ENCODE data around the gene CADPS. TPM values are rescaled to one million over a fixed set of nuclear protein-coding genes. Genes with fewer than 3 reads are reported as not detected.

The CADPS gene
- total and polyA plus RNA-seq, 9 of the 15 experiments (the other 6 are each of a cell fraction or from before 2014, with no cell fraction given) = not detected

- TF ChIP-seq VEZF1 (CRISPR knock-in tag; IDR thresholded peaks at IDR 0.05) (no peak), GATAD2B (IDR thresholded peaks at IDR 0.05; ENCODE audit: borderline replicate concordance) (no peak), SAFB2 (IDR thresholded peaks at IDR 0.05; ENCODE audit: borderline replicate concordance, low read depth, low read length, severe bottlenecking) (no peak)
These were observed 97.5 kb downstream of the CADPS start (continued) for GRCh38 chr3:62777674-62778073.

- H3K9ac ChIP-seq (ENCODE audit: insufficient read depth in 1 of 2, low read depth in 2 of 2, low read length in 2 of 2) = no peak overlapping the region
- no peaks in the 10 kb centered on the region for H3K36me3 ChIP-seq (ENCODE audit: control insufficient read depth, insufficient read depth, low read length)
- no peaks in the 10 kb centered on the region for H3K27me3 ChIP-seq (ENCODE audit: control insufficient read depth in 2 of 2, insufficient read depth in 2 of 2, low read length in 2 of 2)
- DNase-seq (ENCODE audit: extremely low read depth in 1 of 4, low spot score in 3 of 4) (no peak), FAIRE-seq (no peak), ATAC-seq (no peak)
- no peak overlapping the region for H2AFZ ChIP-seq (ENCODE audit: low read depth, low read length)
- H3K4me3 ChIP-seq = no peak overlapping the region
- 0% methylated on average over 2 of the region's 3 CpGs for WGBS (ENCODE audit: insufficient coverage, low coverage, missing lambda C conversion rate)
- intact Hi-C loops (cut with micrococcal nuclease) = no loop called here
- CTCF ChIA-PET (ENCODE audit: low intra/inter-chr PET ratio) = no interaction called here
- in situ Hi-C loops (cut with MboI) = no loop called here
- H3K4me1 ChIP-seq (replicated peaks in 1 of 2; ENCODE audit: control insufficient read depth in 2 of 2, insufficient read depth in 2 of 2, low read length in 2 of 2) = no peaks in the 10 kb centered on the region
- no peak overlapping the region for H3K27ac ChIP-seq (ENCODE audit: extremely low read depth, low read depth, low read length)
- H3K79me2 ChIP-seq (ENCODE audit: control insufficient read depth, insufficient read depth, low read length) = no peaks in the 10 kb centered on the region
- no TSS peak for BruUV-seq (replicated peaks)
- H4K20me1 ChIP-seq (replicated peaks; ENCODE audit: control insufficient read depth, insufficient read depth, low read length) = no peaks in the 10 kb centered on the region
- H3K9me1 ChIP-seq (ENCODE audit: control insufficient read depth, insufficient read depth, low read length) = no peaks in the 10 kb centered on the region
- no peak overlapping the region for H3K4me2 ChIP-seq (ENCODE audit: insufficient read depth, low read length)
- TF ChIP-seq CREBBP (IDR thresholded peaks at IDR 0.05; ENCODE audit: low read depth, low read length) (no peak), YY1 (IDR thresholded peaks at IDR 0.05; ENCODE audit: borderline replicate concordance in 1 of 3, control insufficient read depth in 1 of 3, extremely low read depth in 1 of 3, insufficient read depth in 3 of 3, insufficient read length in 1 of 3, insufficient replicate concordance in 2 of 3, low read depth in 1 of 3, low read length in 2 of 3) (no peak), CBFA2T3 (IDR thresholded peaks at IDR 0.05) (no peak), RHOXF2B (CRISPR knock-in tag; conservative IDR thresholded peaks at IDR 0.05) (no peak), PKNOX1 (IDR thresholded peaks at IDR 0.05) (no peak), SMARCE1 (IDR thresholded peaks at IDR 0.05) (no peak), HOMEZ (CRISPR knock-in tag; IDR thresholded peaks at IDR 0.05) (no peak), HMBOX1 (IDR thresholded peaks at IDR 0.05) (no peak), ATF7 (IDR thresholded peaks at IDR 0.05) (no peak)
- H3K9me3 ChIP-seq (replicated peaks; ENCODE audit: control insufficient read depth, insufficient read depth, low read depth, low read length) = no peaks in the 10 kb centered on the region
- POLR2A ChIA-PET = no interaction called here
These were observed 98.1 kb downstream of the CADPS start for GRCh38 chr3:62777130-62777529.

Data from K562 (cell line).